NB4 (cell line): ENCODE measurements around the gene HLCS.

ENCODE experiments used
- CTCF ChIP-seq: IDR thresholded peaks from one replicate; pipeline ENCODE4 v1.5.1; 2012; ENCODE audit warnings: low read depth, low read length
- MAX ChIP-seq: IDR thresholded peaks from 2 replicates; pipeline ENCODE4 v1.6.1; 2011; ENCODE audit warnings: low read depth, low read length
- MYC ChIP-seq: IDR thresholded peaks from 2 replicates; pipeline ENCODE4 v1.6.1; 2011; ENCODE audit warnings: low read depth, low read length
- POLR2A ChIP-seq: IDR thresholded peaks from 2 replicates; pipeline ENCODE4 v1.6.1; 2011; ENCODE audit warnings: mild to moderate bottlenecking; ENCODE audit not compliant: insufficient read length; ENCODE audit errors: extremely low read depth

- no peak for TF ChIP-seq MAX
- TF ChIP-seq CTCF = no peak
- TF ChIP-seq POLR2A = no peak
- no peak for TF ChIP-seq MYC
Observed at GRCh38 chr21:36790616-36791015, 175.9 kb downstream of the HLCS start.
